Fibroblast of lung (primary cell): ENCODE data around the gene PPP1R15B.

Source experiments
- EZH2 ChIP-seq: IDR thresholded peaks from 2 replicates; pipeline ENCODE4 v1.5.1; 2012; ENCODE audit warnings: low read length, control low read depth, mild to moderate bottlenecking; ENCODE audit errors: missing control alignments
- TF ChIP-seq, protein P1 (sequence below), 2 donors: IDR thresholded peaks in 1 of 2; conservative IDR thresholded peaks in 1 of 2; 1 replicate in 1 of 2; 2 replicates in 1 of 2; pipeline ENCODE4 v1.5.1; 2011 to 2012; ENCODE audit warnings: low read length in 2 of 2, control low read depth in 1 of 2, inconsistent platforms in 1 of 2, low read depth in 1 of 2, mild to moderate bottlenecking in 1 of 2

DNA sequence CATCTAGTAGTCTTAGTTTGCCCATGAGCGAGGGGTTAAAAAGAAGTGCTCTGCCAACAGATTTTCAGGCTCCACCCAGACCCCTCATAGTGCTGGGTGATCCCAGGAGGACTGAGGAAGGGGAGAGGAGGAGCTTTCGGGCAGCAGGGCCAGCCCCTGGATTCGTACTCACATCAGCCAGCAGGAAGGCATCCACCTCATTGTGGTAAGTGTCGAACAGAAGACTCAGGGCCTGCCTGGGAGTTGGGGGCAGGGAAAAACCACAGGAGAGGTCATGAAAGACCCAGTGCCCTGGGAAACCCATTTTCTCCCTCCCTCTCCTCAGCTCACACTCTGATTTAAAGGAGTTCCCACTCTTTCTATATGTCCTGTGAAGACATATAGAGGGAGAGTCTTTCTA lies 48.1 kb upstream of the PPP1R15B start:
- TF ChIP-seq, protein P1, sequence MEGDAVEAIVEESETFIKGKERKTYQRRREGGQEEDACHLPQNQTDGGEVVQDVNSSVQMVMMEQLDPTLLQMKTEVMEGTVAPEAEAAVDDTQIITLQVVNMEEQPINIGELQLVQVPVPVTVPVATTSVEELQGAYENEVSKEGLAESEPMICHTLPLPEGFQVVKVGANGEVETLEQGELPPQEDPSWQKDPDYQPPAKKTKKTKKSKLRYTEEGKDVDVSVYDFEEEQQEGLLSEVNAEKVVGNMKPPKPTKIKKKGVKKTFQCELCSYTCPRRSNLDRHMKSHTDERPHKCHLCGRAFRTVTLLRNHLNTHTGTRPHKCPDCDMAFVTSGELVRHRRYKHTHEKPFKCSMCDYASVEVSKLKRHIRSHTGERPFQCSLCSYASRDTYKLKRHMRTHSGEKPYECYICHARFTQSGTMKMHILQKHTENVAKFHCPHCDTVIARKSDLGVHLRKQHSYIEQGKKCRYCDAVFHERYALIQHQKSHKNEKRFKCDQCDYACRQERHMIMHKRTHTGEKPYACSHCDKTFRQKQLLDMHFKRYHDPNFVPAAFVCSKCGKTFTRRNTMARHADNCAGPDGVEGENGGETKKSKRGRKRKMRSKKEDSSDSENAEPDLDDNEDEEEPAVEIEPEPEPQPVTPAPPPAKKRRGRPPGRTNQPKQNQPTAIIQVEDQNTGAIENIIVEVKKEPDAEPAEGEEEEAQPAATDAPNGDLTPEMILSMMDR (conservative IDR thresholded peaks at IDR 0.05 in 1 of 2, IDR thresholded peaks at IDR 0.05 in 1 of 2; ENCODE audit: low read depth in 1 of 2, low read length in 2 of 2): no peak
- TF ChIP-seq EZH2: no peak
